GM10847 (cell line): ENCODE results near the gene SLC45A3.

ENCODE experiments used
- POLR2A ChIP-seq: IDR thresholded peaks from 2 replicates; pipeline ENCODE4 v1.6.1; 2011; ENCODE audit not compliant: insufficient read length; ENCODE audit errors: extremely low read depth

Gene SLC45A3

DNA sequence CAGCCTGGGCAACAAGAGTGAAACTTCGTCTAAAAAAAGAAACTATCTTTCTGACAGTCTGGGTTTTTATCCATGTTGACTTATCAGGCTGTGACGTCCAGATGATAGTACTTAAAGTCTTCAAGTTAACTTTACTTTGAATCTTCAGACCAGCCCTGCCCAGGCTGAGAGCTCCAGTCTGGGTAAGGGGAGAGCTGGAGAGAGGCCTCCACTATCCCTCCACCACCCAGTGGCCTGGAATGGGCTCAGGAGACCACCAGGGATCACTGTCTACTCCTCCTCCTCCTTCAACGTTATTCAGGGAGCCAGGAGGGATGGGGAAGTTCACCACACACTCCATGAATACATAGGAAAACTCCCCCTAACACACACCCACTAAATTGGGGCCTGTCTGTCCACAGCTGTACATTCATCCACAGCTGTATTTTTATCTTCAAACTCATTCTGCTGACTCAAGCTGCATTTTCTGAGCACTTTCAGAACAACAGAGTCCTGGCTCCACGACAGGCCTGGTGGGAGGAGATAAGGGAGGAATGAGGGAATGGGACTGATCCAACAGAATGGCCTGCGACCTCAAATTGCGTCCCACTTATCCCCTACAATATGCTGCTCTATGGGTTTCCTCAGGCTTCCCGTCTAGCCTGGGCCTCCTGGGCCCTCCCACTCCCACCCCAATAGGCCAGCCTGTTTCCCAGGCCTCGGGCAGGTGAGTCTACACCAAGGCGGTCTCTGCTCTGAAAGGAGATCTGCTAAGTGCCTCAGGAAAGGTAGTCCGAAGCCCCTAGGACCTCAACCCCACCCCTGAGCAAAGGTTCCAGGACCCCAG is 1.8 kb downstream of the SLC45A3 start:
- TF ChIP-seq POLR2A, result no peak

- no peak for TF ChIP-seq POLR2A
Measured at GRCh38 chr1:205677167-205677566, 3.1 kb downstream of the SLC45A3 start.

DNA sequence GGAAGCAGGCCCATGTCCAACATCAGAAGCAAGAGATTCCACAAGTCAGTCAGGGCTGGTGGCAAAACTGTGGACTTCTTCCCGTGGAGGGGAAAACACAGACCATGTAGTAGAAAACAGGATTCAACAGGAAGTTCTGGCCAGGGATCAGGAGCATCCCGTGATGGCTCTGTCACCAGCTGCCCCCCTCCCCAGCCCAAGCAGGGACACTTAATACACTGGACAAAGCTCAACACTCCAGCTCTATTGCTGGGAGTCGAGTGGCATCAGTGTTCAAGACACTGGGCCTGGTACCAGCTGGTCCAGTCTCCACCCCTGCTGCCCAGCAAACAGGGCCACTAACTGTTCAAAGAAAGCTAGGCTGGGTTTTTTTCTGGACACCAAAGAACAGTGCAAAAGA is 3.7 kb downstream of the SLC45A3 start:
- TF ChIP-seq POLR2A, result no peak

GRCh38 chr1:205676002-205676401 is 4.3 kb downstream of the SLC45A3 start:
- TF ChIP-seq POLR2A, result no peak

- no peak for TF ChIP-seq POLR2A
Measured at GRCh38 chr1:205675247-205675646, 5.1 kb downstream of the SLC45A3 start.

GRCh38 chr1:205672970-205673369 is 7.3 kb downstream of the SLC45A3 start:
- TF ChIP-seq POLR2A, result no peak

DNA sequence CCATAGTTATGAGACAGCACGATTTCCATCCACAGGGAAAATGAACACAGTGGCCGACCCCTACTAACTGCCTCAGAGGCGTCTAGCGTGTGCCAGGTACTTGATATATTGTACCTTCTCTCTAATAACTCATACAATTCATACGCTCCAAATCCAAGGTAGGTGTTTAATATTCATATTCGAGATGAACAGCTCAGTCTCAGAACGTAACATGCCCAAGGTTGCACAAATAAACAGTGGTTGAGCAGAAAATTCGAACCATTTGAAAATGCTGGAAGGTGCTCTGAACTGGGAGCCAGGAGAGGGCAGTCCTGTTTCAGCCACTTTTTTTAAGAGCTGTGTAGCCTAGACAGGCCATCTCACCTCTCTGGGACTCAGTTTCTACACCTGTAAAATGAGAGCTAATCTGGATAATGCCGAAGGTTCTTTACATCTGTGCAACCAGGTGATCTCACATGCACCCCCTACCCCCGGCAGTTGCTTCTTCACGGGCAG is 7.9 kb downstream of the SLC45A3 start:
- no peak for TF ChIP-seq POLR2A

DNA sequence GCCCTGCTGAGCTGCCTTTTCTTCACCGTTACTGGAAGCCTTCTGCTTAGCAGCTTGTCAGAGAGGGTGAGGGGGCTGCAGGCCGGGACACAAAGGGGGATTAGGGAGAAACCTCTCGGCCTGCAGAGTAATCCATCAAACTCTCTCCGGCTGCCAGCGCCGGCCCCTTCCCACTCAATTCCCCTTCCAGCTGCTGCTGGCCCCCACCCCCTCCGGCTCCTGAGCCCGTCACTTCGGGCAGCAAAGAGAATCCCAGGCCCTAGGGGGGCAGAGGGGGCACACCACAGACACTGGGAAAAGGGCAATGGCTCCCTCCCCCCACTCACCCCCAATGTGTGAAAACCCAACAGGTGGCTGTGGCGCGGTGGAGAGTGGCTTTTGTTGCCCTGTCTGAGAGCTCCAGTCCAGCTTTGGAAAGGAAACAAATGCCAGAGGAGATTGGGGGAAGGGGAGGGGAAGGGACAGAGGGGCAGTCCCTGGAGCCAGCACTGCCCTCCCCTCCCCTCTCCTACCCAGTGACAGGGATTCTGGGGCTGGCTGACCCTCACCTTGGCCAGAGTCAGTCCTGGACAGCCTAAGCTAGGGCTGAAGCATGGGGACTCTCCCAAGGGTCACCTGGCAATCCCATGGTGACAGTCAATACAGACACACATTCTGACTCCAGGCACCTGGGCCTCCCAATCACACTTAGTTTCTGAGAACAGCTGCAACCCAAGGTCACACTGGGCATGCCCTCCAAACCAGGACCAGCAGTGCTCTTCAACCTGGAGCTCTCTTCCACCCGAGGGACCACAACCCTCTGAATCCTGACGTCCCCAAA is 9.5 kb downstream of the SLC45A3 start:
- no peak for TF ChIP-seq POLR2A

- no peak for TF ChIP-seq POLR2A
Measured at GRCh38 chr1:205670150-205670446, 10.2 kb downstream of the SLC45A3 start.

DNA sequence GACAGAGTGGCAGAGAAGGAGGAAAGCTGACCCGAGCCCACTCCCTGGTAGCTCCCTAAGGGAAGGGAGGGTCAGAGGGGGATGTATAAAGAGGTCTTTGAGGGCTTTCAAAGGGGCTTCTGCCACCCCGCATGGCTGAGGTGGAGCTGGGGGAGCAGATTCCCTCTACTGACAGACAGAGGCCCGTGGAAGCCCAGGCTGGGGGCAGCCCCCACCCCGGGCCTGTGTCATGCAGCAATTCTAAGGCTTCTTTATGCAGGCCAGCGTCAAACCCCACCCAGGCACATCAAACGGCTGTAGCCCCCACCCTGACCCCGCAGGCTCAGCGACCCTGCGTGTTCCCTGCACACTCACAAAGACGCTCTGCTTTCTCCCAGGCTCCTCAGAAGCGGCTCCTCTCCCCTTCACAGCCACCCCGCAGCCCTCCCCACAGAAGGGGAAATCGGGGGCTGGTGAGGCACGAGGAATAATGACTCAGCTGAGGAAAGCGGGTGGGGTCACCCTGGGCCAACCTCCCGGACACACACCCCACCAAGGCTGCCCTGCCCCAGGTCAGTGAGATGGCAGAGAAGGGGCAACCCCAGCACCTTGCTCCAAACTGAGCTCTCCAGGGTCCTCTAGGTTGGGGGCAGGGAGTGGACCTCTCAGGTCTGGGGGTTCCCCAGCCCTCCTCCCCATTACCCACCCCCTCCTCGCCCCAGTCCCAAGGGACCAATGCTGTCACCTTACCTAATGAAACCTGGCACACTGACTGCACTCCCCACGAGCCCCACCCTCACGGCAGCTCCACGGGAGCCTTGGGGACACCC is 10.8 kb downstream of the SLC45A3 start:
- TF ChIP-seq POLR2A, result no peak

GRCh38 chr1:205668951-205669340 is 11.4 kb downstream of the SLC45A3 start:
- TF ChIP-seq POLR2A, result no peak

- no peak for TF ChIP-seq POLR2A
Measured at GRCh38 chr1:205667909-205668643, 12.2 kb downstream of the SLC45A3 start.

GRCh38 chr1:205666372-205667166 is 13.7 kb downstream of the SLC45A3 start:
- TF ChIP-seq POLR2A, result no peak
